HG02938 (cell line): ENCODE data around the gene TMEM161B.
"Not testable (repeated sequence)": the region's sequence is repeated elsewhere in the genome, so short reads cannot be mapped to it uniquely, and the experiment has no call there.

Experiments
- ATAC-seq: cut with Tn5 transposase; IDR thresholded peaks from one replicate; pipeline ENCODE4 v1.9.1; 2021; ENCODE audit warnings: mild to moderate bottlenecking, moderate library complexity; ENCODE audit not compliant: unreplicated experiment

TMEM161B gene

GRCh38 chr5:88188458-88189132 lies 80.0 kb downstream of the TMEM161B start:
- ATAC-seq, result no peak

- ATAC-seq, result no peak
Measured at GRCh38 chr5:88183255-88183654, 85.4 kb downstream of the TMEM161B start.

- ATAC-seq, result not testable (repeated sequence)
Measured at GRCh38 chr5:88177486-88177885, 91.2 kb downstream of the TMEM161B start.

- no peak for ATAC-seq
Measured at GRCh38 chr5:88172847-88173758, 95.5 kb downstream of the TMEM161B start.

- ATAC-seq, result no peak
Measured at GRCh38 chr5:88159591-88159990, 109.1 kb downstream of the TMEM161B start.

- ATAC-seq, result no peak
Measured at GRCh38 chr5:88158056-88158455, 110.6 kb downstream of the TMEM161B start.

- ATAC-seq, result no peak
Measured at GRCh38 chr5:88154891-88155290, 113.8 kb downstream of the TMEM161B start.

- no peak for ATAC-seq
Measured at GRCh38 chr5:88150747-88151146, 117.9 kb downstream of the TMEM161B start.

- ATAC-seq, result no peak
Measured at GRCh38 chr5:88145611-88146467, 122.8 kb downstream of the TMEM161B start.

GRCh38 chr5:88145221-88145610 lies 123.4 kb downstream of the TMEM161B start:
- ATAC-seq, result no peak
